Smooth muscle cell (in vitro differentiated cells): ENCODE data around the gene TRIM58. TPM values are rescaled to one million over a fixed set of nuclear protein-coding genes. Genes with fewer than 3 reads are reported as not detected.

Experiments
- polyA plus RNA-seq: library from polyadenylated mRNA; unstranded; fragments of >200 nt; fragmentation: Nextera tagmentation; extraction: Ambion mirVana; gene quantifications from 2 replicates; pipeline ENCODE4 v1.2.1, GENCODE V29; 2016
- total RNA-seq: library from RNA; depleted of rRNA; stranded (reverse); fragments of >200 nt; gene quantifications from 2 replicates; pipeline ENCODE4 v1.2.3, GENCODE V29; 2014

Gene TRIM58
- total and polyA plus RNA-seq, 2 experiments from 2014 or later = 0.37 TPM; not detected in 1

Other genes starting within 250 kb of the TRIM58 start
- not detected in 2 replicates for gene OR13G1, start 177.4 kb upstream of the TRIM58 start, total RNA-seq
- gene OR13G1, start 177.4 kb upstream of the TRIM58 start, polyA plus RNA-seq = not detected in 2 replicates
- gene OR6F1, start 140.5 kb upstream of the TRIM58 start, total RNA-seq = not detected in 2 replicates
- not detected in 2 replicates for gene OR6F1, start 140.5 kb upstream of the TRIM58 start, polyA plus RNA-seq
- gene OR14K1, start 118.6 kb upstream of the TRIM58 start, total RNA-seq = not detected in 2 replicates
- gene OR14K1, start 118.6 kb upstream of the TRIM58 start, polyA plus RNA-seq = not detected in 2 replicates
- not detected in 2 replicates for gene OR14A2, start 109.0 kb upstream of the TRIM58 start, total RNA-seq
- gene OR14A2, start 109.0 kb upstream of the TRIM58 start, polyA plus RNA-seq = not detected in 2 replicates
- not detected in 2 replicates for gene OR1C1, start 96.6 kb upstream of the TRIM58 start, total RNA-seq
- not detected in 2 replicates for gene OR1C1, start 96.6 kb upstream of the TRIM58 start, polyA plus RNA-seq
- not detected in 2 replicates for gene OR14A16, start 33.1 kb upstream of the TRIM58 start, total RNA-seq
- not detected in 2 replicates for gene OR14A16, start 33.1 kb upstream of the TRIM58 start, polyA plus RNA-seq
- not detected in 2 replicates for gene OR11L1, start 15.3 kb upstream of the TRIM58 start, total RNA-seq
- gene OR11L1, start 15.3 kb upstream of the TRIM58 start, polyA plus RNA-seq = not detected in 2 replicates
- gene OR2W3, start 38.4 kb downstream of the TRIM58 start, total RNA-seq = 0.18 TPM in 1 of 2 replicates, not detected in the other
- not detected in 2 replicates for gene OR2W3, start 38.4 kb downstream of the TRIM58 start, polyA plus RNA-seq
- not detected in 2 replicates for gene OR2T8, start 63.1 kb downstream of the TRIM58 start, total RNA-seq
- gene OR2T8, start 63.1 kb downstream of the TRIM58 start, polyA plus RNA-seq = not detected in 2 replicates
- gene OR2AJ1, start 67.7 kb downstream of the TRIM58 start, total RNA-seq = not detected in 2 replicates
- gene OR2AJ1, start 67.7 kb downstream of the TRIM58 start, polyA plus RNA-seq = not detected in 2 replicates
- not detected in 2 replicates for gene OR2L8, start 91.7 kb downstream of the TRIM58 start, total RNA-seq
- gene OR2L8, start 91.7 kb downstream of the TRIM58 start, polyA plus RNA-seq = not detected in 2 replicates
- not detected in 2 replicates for gene OR2AK2, start 108.0 kb downstream of the TRIM58 start, total RNA-seq
- not detected in 2 replicates for gene OR2AK2, start 108.0 kb downstream of the TRIM58 start, polyA plus RNA-seq
- gene OR2L5, start 156.5 kb downstream of the TRIM58 start, total RNA-seq = not detected in 2 replicates
- gene OR2L5, start 156.5 kb downstream of the TRIM58 start, polyA plus RNA-seq = not detected in 2 replicates
- gene OR2L2, start 172.9 kb downstream of the TRIM58 start, total RNA-seq = not detected in 2 replicates
- 0.03 and 0.08 TPM in 2 replicates for gene OR2L2, start 172.9 kb downstream of the TRIM58 start, polyA plus RNA-seq
- not detected in 2 replicates for gene OR2L3, start 189.6 kb downstream of the TRIM58 start, total RNA-seq
- gene OR2L3, start 189.6 kb downstream of the TRIM58 start, polyA plus RNA-seq = not detected in 2 replicates
- not detected in 2 replicates for gene OR2L13, start 238.0 kb downstream of the TRIM58 start, total RNA-seq
- gene OR2L13, start 238.0 kb downstream of the TRIM58 start, polyA plus RNA-seq = not detected in 2 replicates